Panc1 (cell line): Measurements from ENCODE around the gene TMEM81.

Experiments used
- POLR2AphosphoS5 ChIP-seq: IDR thresholded peaks from 2 replicates; pipeline ENCODE4 v1.6.1; 2012; ENCODE audit warnings: mild to moderate bottlenecking, low read depth, low read length, moderate library complexity
- SIN3A ChIP-seq: IDR thresholded peaks from 2 replicates; pipeline ENCODE4 v1.6.1; 2012; ENCODE audit warnings: low read depth, mild to moderate bottlenecking, low read length, moderate library complexity, borderline replicate concordance; ENCODE audit not compliant: insufficient read depth
- TCF7L2 ChIP-seq: IDR thresholded peaks from 2 replicates; pipeline ENCODE4 v1.6.1; 2011; ENCODE audit warnings: mild to moderate bottlenecking, low read depth, low read length, inconsistent platforms
- TF ChIP-seq, protein P1 (sequence below): fragments of 450-650 bp; IDR thresholded peaks from 2 replicates; pipeline ENCODE4 v1.5.1; 2017; ENCODE audit warnings: mild to moderate bottlenecking
- TF ChIP-seq, protein P2 (sequence below), 2 experiments: IDR thresholded peaks; 2 replicates each; pipeline ENCODE4 v1.6.1; 2011 to 2012; ENCODE audit warnings: low read depth in 2 of 2, control low read depth in 1 of 2, low read length in 1 of 2, mild to moderate bottlenecking in 1 of 2, moderate library complexity in 1 of 2; ENCODE audit not compliant: insufficient read depth in 1 of 2

DNA sequence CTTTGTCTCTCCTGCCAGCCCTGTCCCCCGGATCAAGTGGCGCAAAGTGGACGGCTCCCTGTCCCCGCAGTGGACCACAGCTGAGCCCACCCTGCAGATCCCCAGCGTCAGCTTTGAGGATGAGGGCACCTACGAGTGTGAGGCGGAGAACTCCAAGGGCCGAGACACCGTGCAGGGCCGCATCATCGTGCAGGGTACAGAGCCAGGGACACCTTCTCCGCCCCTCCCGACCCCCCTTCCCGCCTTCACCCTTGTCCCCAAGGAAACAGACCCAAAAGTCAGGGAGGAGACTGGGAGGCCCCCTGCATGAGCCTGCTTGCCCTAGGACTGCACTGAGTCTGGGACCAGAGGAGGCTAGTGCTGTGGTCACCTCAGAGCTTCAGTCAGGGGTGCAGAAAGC is 23.0 kb downstream of the TMEM81 start:
- TF ChIP-seq, protein P1, sequence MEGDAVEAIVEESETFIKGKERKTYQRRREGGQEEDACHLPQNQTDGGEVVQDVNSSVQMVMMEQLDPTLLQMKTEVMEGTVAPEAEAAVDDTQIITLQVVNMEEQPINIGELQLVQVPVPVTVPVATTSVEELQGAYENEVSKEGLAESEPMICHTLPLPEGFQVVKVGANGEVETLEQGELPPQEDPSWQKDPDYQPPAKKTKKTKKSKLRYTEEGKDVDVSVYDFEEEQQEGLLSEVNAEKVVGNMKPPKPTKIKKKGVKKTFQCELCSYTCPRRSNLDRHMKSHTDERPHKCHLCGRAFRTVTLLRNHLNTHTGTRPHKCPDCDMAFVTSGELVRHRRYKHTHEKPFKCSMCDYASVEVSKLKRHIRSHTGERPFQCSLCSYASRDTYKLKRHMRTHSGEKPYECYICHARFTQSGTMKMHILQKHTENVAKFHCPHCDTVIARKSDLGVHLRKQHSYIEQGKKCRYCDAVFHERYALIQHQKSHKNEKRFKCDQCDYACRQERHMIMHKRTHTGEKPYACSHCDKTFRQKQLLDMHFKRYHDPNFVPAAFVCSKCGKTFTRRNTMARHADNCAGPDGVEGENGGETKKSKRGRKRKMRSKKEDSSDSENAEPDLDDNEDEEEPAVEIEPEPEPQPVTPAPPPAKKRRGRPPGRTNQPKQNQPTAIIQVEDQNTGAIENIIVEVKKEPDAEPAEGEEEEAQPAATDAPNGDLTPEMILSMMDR: no peak
- no peak for TF ChIP-seq POLR2AphosphoS5
- TF ChIP-seq TCF7L2: no peak
- TF ChIP-seq, protein P2, sequence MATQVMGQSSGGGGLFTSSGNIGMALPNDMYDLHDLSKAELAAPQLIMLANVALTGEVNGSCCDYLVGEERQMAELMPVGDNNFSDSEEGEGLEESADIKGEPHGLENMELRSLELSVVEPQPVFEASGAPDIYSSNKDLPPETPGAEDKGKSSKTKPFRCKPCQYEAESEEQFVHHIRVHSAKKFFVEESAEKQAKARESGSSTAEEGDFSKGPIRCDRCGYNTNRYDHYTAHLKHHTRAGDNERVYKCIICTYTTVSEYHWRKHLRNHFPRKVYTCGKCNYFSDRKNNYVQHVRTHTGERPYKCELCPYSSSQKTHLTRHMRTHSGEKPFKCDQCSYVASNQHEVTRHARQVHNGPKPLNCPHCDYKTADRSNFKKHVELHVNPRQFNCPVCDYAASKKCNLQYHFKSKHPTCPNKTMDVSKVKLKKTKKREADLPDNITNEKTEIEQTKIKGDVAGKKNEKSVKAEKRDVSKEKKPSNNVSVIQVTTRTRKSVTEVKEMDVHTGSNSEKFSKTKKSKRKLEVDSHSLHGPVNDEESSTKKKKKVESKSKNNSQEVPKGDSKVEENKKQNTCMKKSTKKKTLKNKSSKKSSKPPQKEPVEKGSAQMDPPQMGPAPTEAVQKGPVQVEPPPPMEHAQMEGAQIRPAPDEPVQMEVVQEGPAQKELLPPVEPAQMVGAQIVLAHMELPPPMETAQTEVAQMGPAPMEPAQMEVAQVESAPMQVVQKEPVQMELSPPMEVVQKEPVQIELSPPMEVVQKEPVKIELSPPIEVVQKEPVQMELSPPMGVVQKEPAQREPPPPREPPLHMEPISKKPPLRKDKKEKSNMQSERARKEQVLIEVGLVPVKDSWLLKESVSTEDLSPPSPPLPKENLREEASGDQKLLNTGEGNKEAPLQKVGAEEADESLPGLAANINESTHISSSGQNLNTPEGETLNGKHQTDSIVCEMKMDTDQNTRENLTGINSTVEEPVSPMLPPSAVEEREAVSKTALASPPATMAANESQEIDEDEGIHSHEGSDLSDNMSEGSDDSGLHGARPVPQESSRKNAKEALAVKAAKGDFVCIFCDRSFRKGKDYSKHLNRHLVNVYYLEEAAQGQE (IDR thresholded peaks at IDR 0.05; ENCODE audit: insufficient read depth in 1 of 2, low read depth in 2 of 2, low read length in 1 of 2): no peak
- TF ChIP-seq SIN3A: no peak
